ENCODE data around the gene TSFM. TPM values are rescaled to one million over a fixed set of nuclear protein-coding genes. Genes with fewer than 3 reads are reported as not detected.

Gene TSFM
- total RNA-seq, 2 experiments from 2014 or later = 35.2 to 49.8 TPM

DNA sequence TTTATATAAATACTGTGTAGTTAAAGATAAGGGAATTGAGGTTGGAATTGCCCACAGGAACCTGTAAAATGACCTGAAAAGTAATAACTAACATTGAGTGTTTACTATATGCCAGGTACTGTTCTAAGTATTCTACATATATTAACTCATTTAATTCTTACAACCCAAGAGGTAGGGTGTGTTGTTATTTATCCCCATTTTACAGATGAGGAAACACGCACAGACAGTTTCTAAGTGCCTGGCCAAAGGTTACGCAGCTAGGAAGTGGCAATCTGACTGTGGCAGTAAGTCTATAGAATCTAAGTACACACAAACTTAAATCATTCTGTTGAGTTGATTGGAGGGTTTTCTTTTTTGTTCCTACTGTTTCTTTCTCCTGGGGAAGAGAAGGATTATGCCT, 38.8 kb upstream of the TSFM start:
- Histone ChIP-seq H3K27ac (ENCODE audit: low read depth, low read length, poor library complexity, severe bottlenecking) (no peak overlapping the region), H4K20me1 (ENCODE audit: insufficient read depth, low read length) (no peaks in the 10 kb centered on the region), H3K4me2 (ENCODE audit: low read length) (peak overlapping the region; percentile 45), H3K36me3 (ENCODE audit: insufficient read depth, low read length) (peaks cover 37% of the 10 kb centered on the region), H3K9me2 (ENCODE audit: insufficient read depth, low read length) (no peaks in the 10 kb centered on the region), H3K9me3 (ENCODE audit: low read length) (no peaks in the 10 kb centered on the region), H2AFZ (ENCODE audit: low read length) (peak overlapping the region; percentile 48; the same call in 1 of the 2 replicates), H3K4me3 (ENCODE audit: low read depth, low read length, poor library complexity, severe bottlenecking) (peak overlapping the region; percentile 44), H3K4me1 (ENCODE audit: insufficient read depth, low read length, poor library complexity, severe bottlenecking) (peaks cover 47% of the 10 kb centered on the region), H3K79me2 (ENCODE audit: insufficient read depth, low read depth, low read length) (peaks cover 14% of the 10 kb centered on the region; the same call in 1 of the 2 replicates)
- intact Hi-C loops (cut with micrococcal nuclease; ENCODE audit: unreplicated experiment) = loop anchor here (5.0 kb wide), 1 partner anchor 266 kb away; the partner anchor contains the start of gene ARHGAP9
- no TSS peak for BruUV-seq (replicated peaks)
- ChIA-PET CTCF (ENCODE audit: unreplicated experiment) (no interaction called here), POLR2A (interaction anchor here (0.6 kb wide), 1 partner anchor 143 kb away, joined by 3 read pairs; no protein-coding TSS in a partner anchor)
- no peak for DNase-seq (ENCODE audit: low spot score)
- TF ChIP-seq, protein P1, sequence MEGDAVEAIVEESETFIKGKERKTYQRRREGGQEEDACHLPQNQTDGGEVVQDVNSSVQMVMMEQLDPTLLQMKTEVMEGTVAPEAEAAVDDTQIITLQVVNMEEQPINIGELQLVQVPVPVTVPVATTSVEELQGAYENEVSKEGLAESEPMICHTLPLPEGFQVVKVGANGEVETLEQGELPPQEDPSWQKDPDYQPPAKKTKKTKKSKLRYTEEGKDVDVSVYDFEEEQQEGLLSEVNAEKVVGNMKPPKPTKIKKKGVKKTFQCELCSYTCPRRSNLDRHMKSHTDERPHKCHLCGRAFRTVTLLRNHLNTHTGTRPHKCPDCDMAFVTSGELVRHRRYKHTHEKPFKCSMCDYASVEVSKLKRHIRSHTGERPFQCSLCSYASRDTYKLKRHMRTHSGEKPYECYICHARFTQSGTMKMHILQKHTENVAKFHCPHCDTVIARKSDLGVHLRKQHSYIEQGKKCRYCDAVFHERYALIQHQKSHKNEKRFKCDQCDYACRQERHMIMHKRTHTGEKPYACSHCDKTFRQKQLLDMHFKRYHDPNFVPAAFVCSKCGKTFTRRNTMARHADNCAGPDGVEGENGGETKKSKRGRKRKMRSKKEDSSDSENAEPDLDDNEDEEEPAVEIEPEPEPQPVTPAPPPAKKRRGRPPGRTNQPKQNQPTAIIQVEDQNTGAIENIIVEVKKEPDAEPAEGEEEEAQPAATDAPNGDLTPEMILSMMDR (conservative IDR thresholded peaks at IDR 0.05; ENCODE audit: low read length) = no peak
- no peak for TF ChIP-seq EZH2phosphoT487 (IDR thresholded peaks at IDR 0.05; ENCODE audit: borderline replicate concordance, low read depth, low read length)

- H3K79me2 ChIP-seq (ENCODE audit: insufficient read depth, low read depth, low read length) = peaks cover 17% of the 10 kb centered on the region; the same call in 1 of the 2 replicates
- peak; percentile 30 for DNase-seq (ENCODE audit: low spot score)
Observed at GRCh38 chr12:57744194-57744776, 38.3 kb upstream of the TSFM start.

GRCh38 chr12:57744777-57745484, 37.7 kb upstream of the TSFM start, which contains the start of gene TSPAN31:
TSS of gene TSPAN31 (plus strand) at chr12:57745039. CDS start at chr12:57745155, 116 bp downstream.
- Histone ChIP-seq H3K9me2 (ENCODE audit: insufficient read depth, low read length) (no peaks in the 10 kb centered on the region), H3K4me3 (ENCODE audit: low read depth, low read length, poor library complexity, severe bottlenecking) (peak within 1 kb of the TSS; percentile 44), H3K4me2 (ENCODE audit: low read length) (peak within 1 kb of the TSS; percentile 45), H4K20me1 (ENCODE audit: insufficient read depth, low read length) (no peaks in the 10 kb centered on the region), H3K4me1 (ENCODE audit: insufficient read depth, low read length, poor library complexity, severe bottlenecking) (peaks cover 40% of the 10 kb centered on the region), H3K36me3 (ENCODE audit: insufficient read depth, low read length) (peaks cover 49% of the 10 kb centered on the region), H3K9me3 (ENCODE audit: low read length) (no peaks in the 10 kb centered on the region), H3K79me2 (ENCODE audit: insufficient read depth, low read depth, low read length) (peaks cover 20% of the 10 kb centered on the region), H2AFZ (ENCODE audit: low read length) (peak within 1 kb of the TSS; percentile 48; the same call in 1 of the 2 replicates), H3K27ac (ENCODE audit: low read depth, low read length, poor library complexity, severe bottlenecking) (no peak within 1 kb of the TSS)
- ChIA-PET CTCF (ENCODE audit: unreplicated experiment) (interaction anchor here (0.5 kb wide), 1 partner anchor 26 kb away, joined by 3 read pairs; no protein-coding TSS in a partner anchor), POLR2A (interaction anchor here (0.6 to 1.4 kb wide), 5 partner anchors 9 to 154 kb away, joined by 3 to 4 read pairs (median 3); partner anchors contain the start of gene PIP4K2C)
- peak; percentile 79 for DNase-seq (ENCODE audit: low spot score)
- no TSS peak for BruUV-seq (replicated peaks)
- intact Hi-C loops (cut with micrococcal nuclease; ENCODE audit: unreplicated experiment) = loop anchor here (5.0 kb wide), 1 partner anchor 268 kb away; the partner anchor contains the start of gene ARHGAP9
- TF ChIP-seq, protein P1 (conservative IDR thresholded peaks at IDR 0.05; ENCODE audit: low read length) = no peak
- no peak for TF ChIP-seq EZH2phosphoT487 (IDR thresholded peaks at IDR 0.05; ENCODE audit: borderline replicate concordance, low read depth, low read length)

More at GRCh38 chr12:57744194-57744776, 38.3 kb upstream of the TSFM start:
- intact Hi-C loops (cut with micrococcal nuclease; ENCODE audit: unreplicated experiment) = loop anchor here (5.0 kb wide), 1 partner anchor 267 kb away; the partner anchor contains the start of gene ARHGAP9
- H3K9me3 ChIP-seq (ENCODE audit: low read length) = no peaks in the 10 kb centered on the region
- peaks cover 42% of the 10 kb centered on the region for H3K36me3 ChIP-seq (ENCODE audit: insufficient read depth, low read length)
- ChIA-PET POLR2A (interaction anchor here (0.6 to 0.7 kb wide), 4 partner anchors 41 to 154 kb away, joined by 3 to 4 read pairs (median 4); partner anchors contain the start of gene PIP4K2C), CTCF (ENCODE audit: unreplicated experiment) (interaction anchor here (0.5 kb wide), 1 partner anchor 26 kb away, joined by 3 read pairs; no protein-coding TSS in a partner anchor)
- no TSS peak for BruUV-seq (replicated peaks)
- H3K9me2 ChIP-seq (ENCODE audit: insufficient read depth, low read length) = no peaks in the 10 kb centered on the region
- H4K20me1 ChIP-seq (ENCODE audit: insufficient read depth, low read length) = no peaks in the 10 kb centered on the region
- no peak for TF ChIP-seq EZH2phosphoT487 (IDR thresholded peaks at IDR 0.05; ENCODE audit: borderline replicate concordance, low read depth, low read length)
- peak overlapping the region; percentile 48; the same call in 1 of the 2 replicates for H2AFZ ChIP-seq (ENCODE audit: low read length)
- H3K4me1 ChIP-seq (ENCODE audit: insufficient read depth, low read length, poor library complexity, severe bottlenecking) = peaks cover 46% of the 10 kb centered on the region
- peak overlapping the region; percentile 45 for H3K4me2 ChIP-seq (ENCODE audit: low read length)
- H3K4me3 ChIP-seq (ENCODE audit: low read depth, low read length, poor library complexity, severe bottlenecking) = peak overlapping the region; percentile 44
- no peak overlapping the region for H3K27ac ChIP-seq (ENCODE audit: low read depth, low read length, poor library complexity, severe bottlenecking)

Data from OCI-LY7 (cell line).